Muscle of arm (tissue), 12 donors: Measurements from ENCODE around the gene AUTS2. TPM values are rescaled to one million over a fixed set of nuclear protein-coding genes. Genes with fewer than 3 reads are reported as not detected.

Experiments
- DNase-seq: peaks from one replicate; pipeline ENCODE4 v3.0.0-alpha.2; 2013
- polyA plus RNA-seq, 12 donors: library from polyadenylated mRNA; unstranded; fragments of 120-200 nt; gene quantifications; one replicate each; pipeline ENCODE4 v1.2.1, GENCODE V29; 2013; ENCODE audit not compliant: insufficient read length in 12 of 12

The AUTS2 gene
- polyA plus RNA-seq, 12 donors, result 60.0 to 182 (median 86.6) TPM

DNA sequence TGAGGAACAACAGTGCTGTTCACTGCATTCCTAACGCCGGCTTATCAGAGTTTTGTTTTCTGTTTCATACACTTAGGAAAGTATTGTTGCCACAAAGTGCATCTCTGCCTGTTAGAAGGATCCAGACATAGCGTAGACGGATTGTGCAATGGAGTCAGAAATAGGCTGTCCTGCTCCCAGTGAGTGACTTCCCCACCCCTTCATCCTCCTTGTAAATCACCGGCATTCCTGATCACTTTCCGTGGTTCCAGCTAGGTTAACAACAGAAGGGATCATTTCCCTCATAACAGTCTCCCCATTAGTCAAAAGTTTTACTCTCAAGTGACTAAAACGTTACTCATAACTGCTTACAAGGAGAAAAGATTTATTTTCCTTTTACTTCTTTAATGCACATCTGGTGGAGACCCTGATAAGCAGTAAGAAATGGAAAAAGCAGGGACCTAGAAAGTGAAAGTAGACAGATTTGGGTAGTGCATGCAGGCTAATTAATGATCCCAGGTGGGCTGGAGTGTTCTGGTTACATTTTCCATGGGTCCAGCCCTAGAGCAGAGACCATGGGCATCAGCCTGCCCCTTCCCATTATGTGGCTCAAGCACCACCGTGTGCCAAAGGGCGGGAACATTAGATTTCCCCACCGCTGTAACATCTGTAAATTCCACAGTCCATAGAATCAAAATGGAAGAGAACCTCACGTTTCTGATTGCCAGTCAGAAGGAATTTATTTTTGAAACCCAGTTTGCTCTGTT is 1138.6 kb downstream of the AUTS2 start:
- peak; percentile 38 for DNase-seq

DNA sequence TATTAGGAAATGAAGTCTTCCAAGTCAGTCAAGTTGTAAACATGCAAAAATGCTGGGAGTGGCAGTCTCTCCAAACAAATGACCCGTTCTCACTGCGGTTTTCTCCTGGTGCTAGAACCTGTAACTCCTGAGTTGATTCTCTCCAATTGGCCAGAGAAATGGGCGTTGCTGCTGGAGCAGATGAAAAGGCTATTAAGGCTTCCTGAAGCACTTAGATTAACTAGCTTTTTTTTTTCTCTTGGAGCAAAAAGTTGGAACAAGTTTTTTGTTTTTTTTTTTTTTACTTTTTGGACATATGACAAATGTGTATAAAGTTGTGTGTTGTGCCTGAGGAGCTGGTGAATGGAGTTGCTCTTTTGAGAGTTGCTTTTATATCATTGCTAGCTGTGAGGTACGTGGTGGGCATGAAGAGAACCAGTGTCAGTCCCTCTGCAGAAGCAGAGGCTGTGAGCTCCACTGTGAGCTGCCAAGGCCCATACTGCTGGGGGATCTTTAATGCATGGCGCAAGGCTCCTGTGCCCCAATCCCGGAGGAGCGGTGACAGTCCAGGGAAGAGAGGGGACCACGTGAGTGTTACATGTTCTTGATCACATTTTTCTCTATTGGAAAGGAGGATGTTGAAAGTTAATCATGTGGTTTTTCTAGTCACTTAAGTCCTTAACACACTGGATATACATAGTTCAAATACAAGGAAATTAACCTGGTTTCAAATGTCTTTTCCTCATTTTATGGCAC is 1140.0 kb downstream of the AUTS2 start:
- DNase-seq, result no peak

- no peak for DNase-seq
These were observed 1141.5 kb downstream of the AUTS2 start for GRCh38 chr7:70739646-70740210.

- DNase-seq, result no peak
These were observed 1143.4 kb downstream of the AUTS2 start for GRCh38 chr7:70741666-70742065.

- DNase-seq, result no peak
These were observed 1145.5 kb downstream of the AUTS2 start for GRCh38 chr7:70743531-70744325.

DNA sequence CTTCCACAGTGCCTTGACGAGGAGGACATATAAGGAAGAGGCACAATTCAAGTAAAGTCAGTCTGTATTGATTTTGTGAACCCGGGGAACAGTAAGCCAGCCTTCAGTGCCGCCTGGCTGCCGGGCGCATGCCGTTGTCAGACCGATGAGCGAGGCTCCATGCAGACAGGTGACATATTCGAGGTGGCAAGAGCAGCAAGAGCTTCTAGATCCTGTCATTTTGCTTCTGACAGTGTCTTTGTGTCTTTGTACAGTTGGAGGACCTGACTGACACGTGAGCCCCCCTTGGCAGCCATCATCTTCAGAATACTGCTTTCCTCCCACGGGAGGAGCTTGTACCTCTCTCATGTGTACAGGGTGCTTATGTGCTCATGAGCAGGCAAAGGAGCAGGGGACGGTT is 1146.2 kb downstream of the AUTS2 start:
- no peak for DNase-seq

- no peak for DNase-seq
These were observed 1151.6 kb downstream of the AUTS2 start for GRCh38 chr7:70749831-70750230.

DNA sequence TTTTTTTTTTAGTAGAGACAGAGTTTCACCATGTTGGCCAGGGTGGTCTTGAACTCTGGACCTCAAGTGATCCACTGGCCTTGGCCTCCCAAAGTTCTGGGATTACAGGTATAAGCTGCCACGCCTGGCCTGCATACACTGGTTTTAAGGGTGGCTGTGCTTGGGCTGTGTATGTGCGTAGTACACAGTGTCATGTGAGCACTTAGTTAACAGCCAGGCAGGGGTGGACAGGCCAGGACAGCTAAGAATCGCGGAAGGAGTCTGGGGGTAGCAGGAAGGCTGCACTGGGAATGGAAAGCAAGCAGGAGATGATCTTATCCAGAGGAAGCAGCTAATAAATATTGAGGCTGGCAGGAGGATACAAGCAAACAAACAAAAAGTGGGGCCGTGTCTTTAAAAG is 1153.6 kb downstream of the AUTS2 start:
- DNase-seq, result no peak

DNA sequence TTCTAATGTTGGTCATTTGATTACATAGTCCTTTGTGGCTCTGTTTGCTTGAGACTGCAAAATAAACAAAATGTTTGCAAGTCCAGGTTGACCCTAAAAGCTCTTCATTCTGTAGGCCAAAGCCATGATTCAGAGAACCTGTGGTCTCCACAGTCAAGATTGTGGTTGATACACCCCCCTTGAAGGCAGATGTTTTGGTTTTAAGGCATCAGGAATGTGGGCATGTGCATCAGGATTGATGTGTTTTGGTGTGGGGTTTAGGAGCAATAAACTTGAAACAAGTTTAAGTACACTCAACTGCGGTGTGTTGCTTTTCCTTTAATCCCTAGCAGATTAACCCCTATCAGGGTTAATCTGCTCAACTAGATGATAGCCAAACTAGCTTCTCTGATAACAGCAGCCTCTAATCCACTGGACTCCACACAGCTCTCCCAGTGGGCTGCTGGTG is 1154.5 kb downstream of the AUTS2 start:
- DNase-seq, result no peak

- no peak for DNase-seq
These were observed 1158.5 kb downstream of the AUTS2 start for GRCh38 chr7:70756789-70757188.

DNA sequence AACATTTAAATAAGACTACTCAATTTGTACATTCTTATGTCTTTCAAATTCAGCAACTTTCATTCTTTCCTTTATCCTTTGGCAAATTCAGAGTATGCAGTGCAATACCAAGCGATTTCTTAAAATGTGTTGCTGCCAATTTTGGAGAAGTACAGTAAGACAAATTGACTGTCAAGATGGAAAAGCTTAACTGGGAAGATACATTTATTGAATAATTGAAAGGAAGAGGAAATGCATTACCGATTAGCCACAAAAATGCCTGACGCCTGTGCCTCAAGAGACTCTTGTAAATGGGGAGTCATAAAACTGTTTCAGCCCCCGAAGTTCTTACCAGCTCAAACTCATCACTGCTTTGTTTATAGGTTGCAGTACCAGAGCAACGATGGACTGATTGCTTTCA is 1160.4 kb downstream of the AUTS2 start:
- DNase-seq, result no peak

- no peak for DNase-seq
These were observed 1161.4 kb downstream of the AUTS2 start for GRCh38 chr7:70759674-70760073.

GRCh38 chr7:70761711-70762328 is 1163.5 kb downstream of the AUTS2 start:
- DNase-seq, result no peak

DNA sequence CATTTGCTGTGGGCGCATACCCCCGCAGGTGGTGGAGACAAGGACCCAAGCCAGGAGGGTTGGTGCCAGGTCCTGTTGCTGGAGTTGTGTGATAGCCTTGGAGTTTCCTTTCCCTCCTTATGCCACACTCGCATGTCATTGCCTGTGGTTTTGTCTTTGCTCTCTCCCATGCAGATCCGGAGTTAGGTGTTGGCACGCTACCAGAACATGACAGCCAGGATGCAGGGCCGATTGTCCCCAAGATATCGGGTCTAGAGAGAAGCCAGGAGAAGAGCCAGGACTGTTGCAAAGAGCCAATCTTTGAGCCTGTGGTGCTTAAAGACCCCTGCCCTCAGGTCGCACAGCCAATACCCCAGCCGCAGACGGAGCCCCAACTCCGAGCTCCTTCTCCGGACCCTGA is 1164.4 kb downstream of the AUTS2 start:
- DNase-seq, result no peak

GRCh38 chr7:70763961-70764691 is 1165.9 kb downstream of the AUTS2 start:
- DNase-seq, result no peak

- DNase-seq, result no peak
These were observed 1166.5 kb downstream of the AUTS2 start for GRCh38 chr7:70764701-70765208.

GRCh38 chr7:70765651-70766050 is 1167.4 kb downstream of the AUTS2 start:
- DNase-seq, result no peak

DNA sequence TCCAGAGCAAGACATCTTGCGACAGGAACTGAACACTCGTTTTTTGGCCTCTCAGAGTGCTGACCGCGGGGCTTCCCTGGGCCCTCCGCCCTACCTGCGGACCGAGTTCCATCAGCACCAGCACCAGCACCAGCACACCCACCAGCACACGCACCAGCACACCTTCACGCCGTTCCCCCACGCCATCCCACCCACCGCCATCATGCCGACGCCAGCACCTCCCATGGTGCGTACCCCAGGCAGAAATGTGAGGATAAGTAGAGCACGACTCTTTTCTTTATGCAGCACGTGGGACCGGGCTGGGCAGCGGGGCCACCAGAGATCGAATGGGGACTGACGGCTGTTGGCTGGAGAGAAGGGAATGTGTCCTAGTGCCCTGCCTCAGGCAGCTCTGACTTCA is 1167.8 kb downstream of the AUTS2 start:
- no peak for DNase-seq

GRCh38 chr7:70766694-70767093 is 1168.4 kb downstream of the AUTS2 start:
- DNase-seq, result no peak

DNA sequence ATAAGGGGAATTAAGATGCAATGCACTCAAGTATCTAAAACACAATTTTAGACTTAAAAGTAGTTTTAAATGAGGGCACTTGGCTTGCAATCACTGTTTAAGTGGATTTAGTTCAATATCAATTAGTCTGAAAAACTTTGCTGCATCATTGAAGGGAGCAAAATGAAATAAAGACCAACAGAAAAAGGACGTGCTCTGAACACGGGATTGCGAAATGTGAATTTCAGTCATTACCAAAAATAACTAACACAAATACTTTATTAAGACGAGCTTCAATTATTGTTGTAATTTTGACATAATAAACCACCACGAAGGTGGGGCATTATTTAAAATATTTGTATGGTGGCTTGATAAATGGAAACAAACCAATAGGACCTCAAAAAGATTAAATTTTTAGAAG is 1171.9 kb downstream of the AUTS2 start:
- DNase-seq, result no peak

DNA sequence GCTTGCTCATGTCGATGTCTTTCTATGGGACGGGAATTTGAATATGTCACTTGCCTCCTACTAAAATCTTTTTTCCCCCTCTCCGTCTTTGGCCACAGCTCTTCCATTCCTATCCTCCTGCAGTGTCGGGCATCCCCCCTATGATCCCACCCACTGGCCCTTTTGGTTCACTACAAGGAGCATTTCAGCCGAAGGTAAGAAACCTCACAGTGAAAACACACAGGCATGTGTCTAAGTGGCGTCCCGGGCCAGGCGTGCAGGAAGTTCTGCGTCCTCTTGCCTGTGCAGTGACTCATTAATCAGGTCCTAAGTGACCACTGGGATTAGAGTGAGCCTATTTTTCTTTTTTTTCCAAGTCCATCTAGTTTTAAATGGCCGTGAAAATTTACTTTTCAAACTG is 1173.2 kb downstream of the AUTS2 start:
- DNase-seq, result no peak
